Measurements from ENCODE around the gene DPY19L1. TPM values are rescaled to one million over a fixed set of nuclear protein-coding genes. Genes with fewer than 3 reads are reported as not detected.
"Not testable (repeated sequence)": the region's sequence is repeated elsewhere in the genome, so short reads cannot be mapped to it uniquely, and the experiment has no call there.

The DPY19L1 gene
- total RNA-seq, 1 experiment from 2014 or later = 71.7 TPM

GRCh38 chr7:34991938-34992840 is 45.1 kb downstream of the DPY19L1 start (continued):
- TF ChIP-seq ZNF274 (IDR thresholded peaks at IDR 0.05; ENCODE audit: low read depth, low read length) = no peak
- peak; percentile 26; the same call in 1 of the 2 replicates for TF ChIP-seq CEBPB (IDR thresholded peaks at IDR 0.05; ENCODE audit: low read depth)
- no peak for TF ChIP-seq EZH2 (IDR thresholded peaks at IDR 0.05)
- no peak for TF ChIP-seq CTCF (IDR thresholded peaks at IDR 0.05 in 2 of 3, conservative IDR thresholded peaks at IDR 0.05 in 1 of 3; ENCODE audit: borderline replicate concordance in 1 of 3, insufficient read depth in 1 of 3, low read depth in 2 of 3, low read length in 2 of 3)
- TF ChIP-seq ZFX (IDR thresholded peaks at IDR 0.05) = no peak
- TF ChIP-seq FOSL1 (IDR thresholded peaks at IDR 0.05; ENCODE audit: low read depth) = peak; percentile 74
- no peak for TF ChIP-seq EZH2phosphoT487 (IDR thresholded peaks at IDR 0.05; ENCODE audit: borderline replicate concordance)
- no peak for TF ChIP-seq YY1 (IDR thresholded peaks at IDR 0.05; ENCODE audit: extremely low read depth, insufficient replicate concordance, low read depth, low read length)
- peak; percentile 49 for TF ChIP-seq JUND (IDR thresholded peaks at IDR 0.05)
- TF ChIP-seq POLR2A (IDR thresholded peaks at IDR 0.05; ENCODE audit: borderline replicate concordance, extremely low read depth, insufficient read depth, insufficient read length) = no peak
- TF ChIP-seq SP1 (IDR thresholded peaks at IDR 0.05; ENCODE audit: low read depth) = peak; percentile 49; the same call in 1 of the 2 replicates
- TF ChIP-seq TCF7L2 (IDR thresholded peaks at IDR 0.05; ENCODE audit: borderline replicate concordance, extremely low read depth, insufficient read depth, insufficient read length) = no peak

GRCh38 chr7:34988442-34989125 is 48.7 kb downstream of the DPY19L1 start:
- intact Hi-C loops (cut with micrococcal nuclease); H3K4me2 ChIP-seq (ENCODE audit: low read length); H3K9ac ChIP-seq (ENCODE audit: low read length); POLR2A ChIA-PET; H3K9me3 ChIP-seq (ENCODE audit: control insufficient read depth in 1 of 2, insufficient read depth in 1 of 2, low read depth in 1 of 2, low read length in 2 of 2); H2AFZ ChIP-seq (ENCODE audit: low read depth, low read length, poor library complexity, severe bottlenecking); H3K9me2 ChIP-seq (ENCODE audit: insufficient read depth); H3K27me3 ChIP-seq (ENCODE audit: insufficient read depth, low read length); H3K27ac ChIP-seq (ENCODE audit: low read depth, low read length); H3K36me3 ChIP-seq (ENCODE audit: control insufficient read depth in 1 of 2, insufficient read depth in 2 of 2, low read length in 2 of 2); H4K20me1 ChIP-seq (ENCODE audit: insufficient read depth); H3K4me3 ChIP-seq (replicated peaks in 1 of 2; ENCODE audit: low read depth in 1 of 2, low read length in 2 of 2); CTCF ChIA-PET; DNase-seq (ENCODE audit: low read depth, low spot score); H3K79me2 ChIP-seq (ENCODE audit: insufficient read depth, low read length); BruUV-seq (replicated peaks); ATAC-seq; RAD21 ChIA-PET (ENCODE audit: low non-redundant PET in 1 of 2, low total read pairs in 2 of 2, uncharacterized antibody in 2 of 2, unreplicated experiment in 2 of 2): not testable (repeated sequence)
- peaks cover 13 to 23% of the 10 kb centered on the region in 2 experiments; a peak in 3 of 4 replicates for H3K4me1 ChIP-seq (ENCODE audit: control insufficient read depth in 1 of 2, insufficient read depth in 2 of 2, low read length in 2 of 2)

- BruUV-seq (replicated peaks) = not testable (repeated sequence)
Observed at GRCh38 chr7:34985155-34985554, 52.1 kb downstream of the DPY19L1 start.

More at GRCh38 chr7:34985155-34985554, 52.1 kb downstream of the DPY19L1 start:
- H3K9ac ChIP-seq (ENCODE audit: low read length); CTCF ChIA-PET; H3K36me3 ChIP-seq (ENCODE audit: control insufficient read depth in 1 of 2, insufficient read depth in 2 of 2, low read length in 2 of 2); H2AFZ ChIP-seq (ENCODE audit: low read depth, low read length, poor library complexity, severe bottlenecking); H3K9me2 ChIP-seq (ENCODE audit: insufficient read depth); H3K4me2 ChIP-seq (ENCODE audit: low read length); POLR2A ChIA-PET; H3K27ac ChIP-seq (ENCODE audit: low read depth, low read length); H3K4me3 ChIP-seq (replicated peaks in 1 of 2; ENCODE audit: low read depth in 1 of 2, low read length in 2 of 2); RAD21 ChIA-PET (ENCODE audit: low non-redundant PET in 1 of 2, low total read pairs in 2 of 2, uncharacterized antibody in 2 of 2, unreplicated experiment in 2 of 2); DNase-seq (ENCODE audit: low read depth, low spot score); H3K4me1 ChIP-seq (ENCODE audit: control insufficient read depth in 1 of 2, insufficient read depth in 2 of 2, low read length in 2 of 2); H4K20me1 ChIP-seq (ENCODE audit: insufficient read depth); H3K27me3 ChIP-seq (ENCODE audit: insufficient read depth, low read length); intact Hi-C loops (cut with micrococcal nuclease); ATAC-seq; H3K79me2 ChIP-seq (ENCODE audit: insufficient read depth, low read length); H3K9me3 ChIP-seq (ENCODE audit: control insufficient read depth in 1 of 2, insufficient read depth in 1 of 2, low read depth in 1 of 2, low read length in 2 of 2): not testable (repeated sequence)

Measured in HCT116 (cell line).